Measurements from ENCODE around the gene FMO1.
A peak's percentile ranks its signal among the peaks of the same experiment; 100 is the strongest.
"Not testable (repeated sequence)": the region's sequence is repeated elsewhere in the genome, so short reads cannot be mapped to it uniquely, and the experiment has no call there.

Gene FMO1

GRCh38 chr1:171233183-171233582, 15.1 kb upstream of the FMO1 start:
- DNase-seq (ENCODE audit: low read depth in 2 of 3, low spot score in 1 of 3), result no peak

- DNase-seq (ENCODE audit: low read depth in 2 of 3, low spot score in 1 of 3), result not testable (repeated sequence)
Measured at GRCh38 chr1:171236231-171236630, 12.1 kb upstream of the FMO1 start.

GRCh38 chr1:171243878-171244277, 4.4 kb upstream of the FMO1 start:
- no peak for DNase-seq (ENCODE audit: low read depth in 2 of 3, low spot score in 1 of 3)

GRCh38 chr1:171245458-171246064, 2.7 kb upstream of the FMO1 start:
- DNase-seq (ENCODE audit: low read depth in 2 of 3, low spot score in 1 of 3), result no peak

- no peak for DNase-seq (ENCODE audit: low read depth in 2 of 3, low spot score in 1 of 3)
Measured at GRCh38 chr1:171247501-171247900, 793 bp upstream of the FMO1 start.

GRCh38 chr1:171248841-171249240, 547 bp downstream of the FMO1 start:
- no peak for DNase-seq (ENCODE audit: low read depth in 2 of 3, low spot score in 1 of 3)

GRCh38 chr1:171250263-171250662, 2.0 kb downstream of the FMO1 start:
- no peak for DNase-seq (ENCODE audit: low read depth in 2 of 3, low spot score in 1 of 3)

- DNase-seq (ENCODE audit: low read depth in 2 of 3, low spot score in 1 of 3), result peak in 2 of 3 donors; percentile 4 to 7
Measured at GRCh38 chr1:171251042-171251951, 3.0 kb downstream of the FMO1 start.

GRCh38 chr1:171251952-171252300, 3.6 kb downstream of the FMO1 start:
- DNase-seq (ENCODE audit: low read depth in 2 of 3, low spot score in 1 of 3), result no peak

GRCh38 chr1:171252482-171252881, 4.2 kb downstream of the FMO1 start:
- no peak for DNase-seq (ENCODE audit: low read depth in 2 of 3, low spot score in 1 of 3)

GRCh38 chr1:171254859-171255258, 6.6 kb downstream of the FMO1 start:
- DNase-seq (ENCODE audit: low read depth in 2 of 3, low spot score in 1 of 3), result no peak

- no peak for DNase-seq (ENCODE audit: low read depth in 2 of 3, low spot score in 1 of 3)
Measured at GRCh38 chr1:171256940-171257606, 8.8 kb downstream of the FMO1 start.

GRCh38 chr1:171257607-171258076, 9.3 kb downstream of the FMO1 start:
- DNase-seq (ENCODE audit: low read depth in 2 of 3, low spot score in 1 of 3), result no peak

- DNase-seq (ENCODE audit: low read depth in 2 of 3, low spot score in 1 of 3), result no peak
Measured at GRCh38 chr1:171258429-171258828, 10.1 kb downstream of the FMO1 start.

GRCh38 chr1:171258943-171259342, 10.6 kb downstream of the FMO1 start:
- DNase-seq (ENCODE audit: low read depth in 2 of 3, low spot score in 1 of 3), result no peak

- DNase-seq (ENCODE audit: low read depth in 2 of 3, low spot score in 1 of 3), result no peak
Measured at GRCh38 chr1:171261336-171261735, 13.0 kb downstream of the FMO1 start.

GRCh38 chr1:171263901-171264300, 15.6 kb downstream of the FMO1 start:
- no peak for DNase-seq (ENCODE audit: low read depth in 2 of 3, low spot score in 1 of 3)

- no peak for DNase-seq (ENCODE audit: low read depth in 2 of 3, low spot score in 1 of 3)
Measured at GRCh38 chr1:171265686-171266085, 17.4 kb downstream of the FMO1 start.

- no peak for DNase-seq (ENCODE audit: low read depth in 2 of 3, low spot score in 1 of 3)
Measured at GRCh38 chr1:171266930-171267329, 18.6 kb downstream of the FMO1 start.

- DNase-seq (ENCODE audit: low read depth in 2 of 3, low spot score in 1 of 3), result no peak
Measured at GRCh38 chr1:171267391-171267790, 19.1 kb downstream of the FMO1 start.

GRCh38 chr1:171270806-171271205, 22.5 kb downstream of the FMO1 start:
- no peak for DNase-seq (ENCODE audit: low read depth in 2 of 3, low spot score in 1 of 3)

GRCh38 chr1:171277534-171277933, 29.2 kb downstream of the FMO1 start:
- DNase-seq (ENCODE audit: low read depth in 2 of 3, low spot score in 1 of 3), result no peak
